Astrocyte (in vitro differentiated cells and primary cell): ENCODE data around the gene SYT17.

Source experiments
- EZH2 ChIP-seq: IDR thresholded peaks from 2 replicates; pipeline ENCODE4 v1.6.1; 2012; ENCODE audit warnings: mild to moderate bottlenecking, low read length, inconsistent platforms; ENCODE audit not compliant: insufficient read depth
- TF ChIP-seq, protein P1 (sequence below): IDR thresholded peaks from 2 replicates; pipeline ENCODE4 v1.5.1; 2011; ENCODE audit warnings: low read depth, mild to moderate bottlenecking, inconsistent platforms, low read length, moderate library complexity; ENCODE audit not compliant: insufficient read depth

DNA sequence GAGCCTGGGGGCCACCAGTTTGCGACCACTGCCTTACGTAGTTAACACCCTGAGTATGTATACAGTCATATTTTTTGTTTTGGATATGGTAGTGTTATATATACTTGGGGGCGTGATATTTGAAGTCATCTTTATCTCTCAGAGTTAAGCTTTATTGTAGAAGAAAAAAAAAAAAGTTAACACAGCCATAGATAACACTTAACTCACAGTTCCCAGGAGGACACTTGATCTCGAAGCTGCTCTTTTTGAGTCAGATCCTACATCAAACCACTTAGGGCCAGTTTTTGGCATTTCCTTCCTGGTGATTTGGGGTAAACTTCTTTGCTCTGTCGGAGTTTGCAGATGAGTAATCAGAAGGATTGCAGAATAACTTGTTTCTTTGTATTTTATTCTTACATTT is 48.5 kb upstream of the SYT17 start:
- no peak for TF ChIP-seq EZH2
- TF ChIP-seq, protein P1, sequence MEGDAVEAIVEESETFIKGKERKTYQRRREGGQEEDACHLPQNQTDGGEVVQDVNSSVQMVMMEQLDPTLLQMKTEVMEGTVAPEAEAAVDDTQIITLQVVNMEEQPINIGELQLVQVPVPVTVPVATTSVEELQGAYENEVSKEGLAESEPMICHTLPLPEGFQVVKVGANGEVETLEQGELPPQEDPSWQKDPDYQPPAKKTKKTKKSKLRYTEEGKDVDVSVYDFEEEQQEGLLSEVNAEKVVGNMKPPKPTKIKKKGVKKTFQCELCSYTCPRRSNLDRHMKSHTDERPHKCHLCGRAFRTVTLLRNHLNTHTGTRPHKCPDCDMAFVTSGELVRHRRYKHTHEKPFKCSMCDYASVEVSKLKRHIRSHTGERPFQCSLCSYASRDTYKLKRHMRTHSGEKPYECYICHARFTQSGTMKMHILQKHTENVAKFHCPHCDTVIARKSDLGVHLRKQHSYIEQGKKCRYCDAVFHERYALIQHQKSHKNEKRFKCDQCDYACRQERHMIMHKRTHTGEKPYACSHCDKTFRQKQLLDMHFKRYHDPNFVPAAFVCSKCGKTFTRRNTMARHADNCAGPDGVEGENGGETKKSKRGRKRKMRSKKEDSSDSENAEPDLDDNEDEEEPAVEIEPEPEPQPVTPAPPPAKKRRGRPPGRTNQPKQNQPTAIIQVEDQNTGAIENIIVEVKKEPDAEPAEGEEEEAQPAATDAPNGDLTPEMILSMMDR, result no peak
